Ovary (tissue), 9 donors: ENCODE data around the gene CARMIL1. TPM values are rescaled to one million over a fixed set of nuclear protein-coding genes. Genes with fewer than 3 reads are reported as not detected.

ENCODE experiments used
- DNase-seq, 5 donors: peaks; one replicate each; pipeline ENCODE4 v3.0.0-alpha.2; 2019 to 2020
- H3K27ac ChIP-seq, 2 donors: fragments of 200-600 bp; one replicate each; pipeline versions ENCODE4 v1.5.1 to v1.8.0; 2019 to 2022
- H3K27me3 ChIP-seq: fragments of 200-600 bp; one replicate; pipeline ENCODE4 v1.8.0; 2022
- H3K36me3 ChIP-seq: fragments of 200-600 bp; sonication (generic); one replicate; pipeline ENCODE4 v1.5.1; 2019
- H3K4me1 ChIP-seq: one replicate; pipeline ENCODE4 v1.8.1; 2013; ENCODE audit warnings: mild to moderate bottlenecking, moderate library complexity; ENCODE audit not compliant: insufficient read depth
- H3K4me3 ChIP-seq: fragments of 200-600 bp; sonication (generic); one replicate; pipeline ENCODE4 v1.5.1; 2017
- H3K9me3 ChIP-seq, 2 donors: fragments of 200-600 bp in 1 of 2; sonication (generic) in 1 of 2; one replicate each; pipeline versions ENCODE4 v1.5.1 to v1.8.1; 2013 to 2019; ENCODE audit warnings: mild to moderate bottlenecking in 1 of 2, moderate library complexity in 1 of 2
- EP300 ChIP-seq: sonication (generic); formaldehyde crosslinking; IDR thresholded peaks from one replicate; pipeline ENCODE4 v1.6.1; 2017; ENCODE audit warnings: antibody characterized with exemption
- POLR2A ChIP-seq: fragments of 450-650 bp; IDR thresholded peaks from one replicate; pipeline ENCODE4 v1.6.1; 2017; ENCODE audit warnings: antibody characterized with exemption, mild to moderate bottlenecking, moderate library complexity
- WGBS, 3 donors: extraction: QIAGEN DNeasy Blood & Tissue Kit in 1 of 3; methylation state at CpG; one replicate each; pipeline versions ENCODE4 v1.1.5 to v1.1.7; 2013 to 2017; 5-methylcytosine and 5-hydroxymethylcytosine counted together
- intact Hi-C, 4 donors: fragments of 100-400 bp; cut with DNase I; formaldehyde crosslinking; loops; one replicate each; pipeline versions ENCODE4 v1.11.0 to v1.15.1; 2022 to 2023
- polyA plus RNA-seq, 2 donors: library from polyadenylated mRNA; stranded (reverse); fragments of 200-250 nt in 1 of 2; fragments of 350-450 nt in 1 of 2; fragmentation: Illumina TruSeq in 1 of 2; extraction: RNeasy Lipid Tissue Mini Kit (QIAGEN cat#74804) in 1 of 2; gene quantifications; one replicate each; pipeline ENCODE4 v1.2.3, GENCODE V29; 2013 to 2014
- total RNA-seq, 7 donors: library from RNA; depleted of rRNA in 2 of 7; stranded (reverse); fragments of >200 nt in 2 of 7; fragmentation: NEBNext Ultra II Directional in 3 of 7; extraction: Animal tissue kit (Norgen Biotek cat#: 25700) in 3 of 7; gene quantifications; one replicate each; pipeline versions ENCODE4 v1.1.0 to v1.2.4, GENCODE V29; 2016 to 2023
- TF ChIP-seq, protein P1 (sequence below), 3 donors: fragments of 450-650 bp in 2 of 3; fragments of 200-600 bp in 1 of 3; IDR thresholded peaks; one replicate each; pipeline versions ENCODE4 v1.5.1 to v1.8.0; 2016 to 2022; ENCODE audit warnings: antibody characterized with exemption in 3 of 3, mild to moderate bottlenecking in 1 of 3
- donor health status: DM: no; HTN: no; CAD: no; lungs with moderate emphysema.
- donor health status: DM: no; HTN: no; CAD: no.
- donor health status: Bipolar disorder and iron deficiency.
- donor health status: DM: yes; HTN: yes; CAD: no.
- donor health status: DM: no; HTN: no; CAD: no.
- donor health status: DM: yes; HTN: yes; CAD: no.

CARMIL1 gene
- total and polyA plus RNA-seq, 9 donors = 6.4 to 25.6 (median 16.8) TPM

DNA sequence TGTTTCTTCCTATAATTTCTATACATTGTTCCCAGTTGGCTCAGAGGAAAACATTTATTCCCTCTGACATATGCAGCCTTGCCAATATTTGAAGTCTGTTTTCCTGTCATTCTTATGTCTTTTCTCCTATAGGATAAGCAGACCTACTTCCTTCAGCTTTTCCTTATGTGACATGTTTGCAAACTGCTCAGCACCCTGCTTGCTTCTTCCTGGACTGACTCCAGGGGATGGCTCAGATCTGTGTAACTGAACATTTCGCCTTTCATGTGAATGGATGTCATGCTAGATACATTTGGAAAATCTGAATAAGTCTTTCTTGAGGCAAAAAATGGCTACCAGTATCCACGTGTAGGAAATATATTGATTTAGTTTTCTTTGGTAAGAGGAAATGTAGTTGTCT is 113.2 kb downstream of the CARMIL1 start:
- DNase-seq = no peak
- Histone ChIP-seq H3K9me3 (no peaks in the 10 kb centered on the region), H3K27me3 (no peaks in the 10 kb centered on the region), H3K27ac (no peak overlapping the region), H3K4me3 (no peak overlapping the region), H3K4me1 (peaks cover 1% of the 10 kb centered on the region), H3K36me3 (no peaks in the 10 kb centered on the region)
- intact Hi-C loops = no loop called here
- no peak for TF ChIP-seq EP300
- no peak for TF ChIP-seq POLR2A
- TF ChIP-seq, protein P1, sequence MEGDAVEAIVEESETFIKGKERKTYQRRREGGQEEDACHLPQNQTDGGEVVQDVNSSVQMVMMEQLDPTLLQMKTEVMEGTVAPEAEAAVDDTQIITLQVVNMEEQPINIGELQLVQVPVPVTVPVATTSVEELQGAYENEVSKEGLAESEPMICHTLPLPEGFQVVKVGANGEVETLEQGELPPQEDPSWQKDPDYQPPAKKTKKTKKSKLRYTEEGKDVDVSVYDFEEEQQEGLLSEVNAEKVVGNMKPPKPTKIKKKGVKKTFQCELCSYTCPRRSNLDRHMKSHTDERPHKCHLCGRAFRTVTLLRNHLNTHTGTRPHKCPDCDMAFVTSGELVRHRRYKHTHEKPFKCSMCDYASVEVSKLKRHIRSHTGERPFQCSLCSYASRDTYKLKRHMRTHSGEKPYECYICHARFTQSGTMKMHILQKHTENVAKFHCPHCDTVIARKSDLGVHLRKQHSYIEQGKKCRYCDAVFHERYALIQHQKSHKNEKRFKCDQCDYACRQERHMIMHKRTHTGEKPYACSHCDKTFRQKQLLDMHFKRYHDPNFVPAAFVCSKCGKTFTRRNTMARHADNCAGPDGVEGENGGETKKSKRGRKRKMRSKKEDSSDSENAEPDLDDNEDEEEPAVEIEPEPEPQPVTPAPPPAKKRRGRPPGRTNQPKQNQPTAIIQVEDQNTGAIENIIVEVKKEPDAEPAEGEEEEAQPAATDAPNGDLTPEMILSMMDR (IDR thresholded peaks at IDR 0.05) = no peak
- 81 to 93% (median 85%) methylated on average over 2 of the region's 2 CpGs for WGBS, 3 donors

DNA sequence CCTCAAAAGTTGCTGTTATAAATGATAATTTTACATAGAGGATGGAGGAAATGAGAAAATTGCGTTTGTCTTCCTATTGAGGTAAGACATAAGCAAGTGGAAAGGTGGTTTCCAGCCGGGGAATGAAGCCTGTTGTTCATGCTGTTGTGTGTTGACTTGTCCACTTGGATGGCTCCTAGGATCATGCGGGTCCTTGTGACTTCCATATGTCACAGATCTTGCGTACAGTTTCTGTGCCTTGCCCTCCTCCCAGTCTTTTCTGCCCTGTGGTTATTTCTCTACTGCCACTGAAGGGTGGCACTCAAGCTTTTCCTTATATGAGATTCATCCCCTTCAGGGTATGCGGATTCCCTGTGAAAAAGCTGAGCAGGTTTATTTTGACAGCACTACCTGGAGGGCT is 116.6 kb downstream of the CARMIL1 start:
- Histone ChIP-seq H3K4me1 (no peaks in the 10 kb centered on the region), H3K36me3 (no peaks in the 10 kb centered on the region), H3K4me3 (no peak overlapping the region), H3K9me3 (no peaks in the 10 kb centered on the region), H3K27me3 (no peaks in the 10 kb centered on the region), H3K27ac (no peak overlapping the region)
- no peak for DNase-seq
- TF ChIP-seq POLR2A = no peak
- TF ChIP-seq, protein P1 (IDR thresholded peaks at IDR 0.05) = no peak
- TF ChIP-seq EP300 = no peak
- intact Hi-C loops = no loop called here
- 74 to 85% (median 76%) methylated on average over 5 of the region's 5 CpGs for WGBS, 3 donors

DNA sequence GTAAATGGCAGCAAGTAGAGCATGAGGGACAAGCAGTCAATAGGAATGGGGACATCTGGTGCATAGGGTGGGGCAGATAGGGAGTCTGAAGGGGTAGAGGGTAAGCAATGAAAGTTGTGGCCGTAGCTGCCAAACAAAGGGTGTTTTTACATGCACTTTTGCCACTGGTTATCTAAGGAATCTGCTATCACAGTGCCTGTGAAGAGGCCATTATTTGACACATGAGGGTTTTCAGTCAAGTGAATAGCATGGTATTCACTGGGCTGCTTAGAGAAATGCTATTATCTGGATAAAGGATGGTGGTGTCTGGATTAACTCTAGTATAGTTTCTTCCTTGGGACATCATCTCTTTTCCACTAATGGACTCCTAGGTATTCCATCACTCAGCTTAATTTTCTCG is 118.2 kb downstream of the CARMIL1 start:
- no peak for DNase-seq
- TF ChIP-seq EP300 (no peak), POLR2A (no peak)
- TF ChIP-seq, protein P1 (IDR thresholded peaks at IDR 0.05) = no peak
- intact Hi-C loops = no loop called here
- H3K4me1 ChIP-seq = no peaks in the 10 kb centered on the region
- H3K27me3 ChIP-seq = no peaks in the 10 kb centered on the region
- no peak overlapping the region for H3K4me3 ChIP-seq
- 89 to 95% (median 93%) methylated on average over 2 of the region's 2 CpGs for WGBS, 3 donors
- H3K9me3 ChIP-seq = no peaks in the 10 kb centered on the region
- no peaks in the 10 kb centered on the region for H3K36me3 ChIP-seq
- H3K27ac ChIP-seq = no peak overlapping the region

DNA sequence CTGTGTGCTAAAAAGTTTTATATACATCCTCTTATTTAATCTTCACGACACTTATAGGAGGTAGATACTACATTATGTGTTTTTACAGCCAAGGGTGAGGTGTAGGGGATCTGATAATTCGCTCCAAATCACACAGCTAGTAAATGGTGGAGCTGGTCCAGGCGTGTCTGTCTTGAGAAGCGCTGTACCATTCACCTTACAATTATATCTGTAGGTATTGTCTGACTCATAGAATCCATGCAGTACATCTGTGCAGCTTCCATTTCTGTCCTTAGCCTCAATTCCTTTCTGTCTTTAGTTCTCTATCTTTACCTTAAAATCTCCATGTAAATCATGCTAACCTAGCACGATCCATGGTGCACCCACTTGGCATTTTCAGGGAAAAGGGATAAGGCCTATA is 120.7 kb downstream of the CARMIL1 start:
- WGBS, 3 donors = 94 to 97% (median 95%) methylated on average over 5 of the region's 5 CpGs
- intact Hi-C loops = no loop called here

More for the DNA sequence above, 120.7 kb downstream of the CARMIL1 start:
- H3K9me3 ChIP-seq = no peaks in the 10 kb centered on the region
- H3K36me3 ChIP-seq = no peaks in the 10 kb centered on the region
- H3K4me1 ChIP-seq = no peaks in the 10 kb centered on the region
- H3K27me3 ChIP-seq = no peaks in the 10 kb centered on the region
- H3K27ac ChIP-seq = no peak overlapping the region
- no peak for DNase-seq
- TF ChIP-seq EP300 (no peak), POLR2A (no peak)
- TF ChIP-seq, protein P1 (IDR thresholded peaks at IDR 0.05) = no peak
- no peak overlapping the region for H3K4me3 ChIP-seq
